Stimulated activated CD8-positive, alpha-beta memory T cell treated with anti-CD3 and anti-CD28 coated beads, Interleukin-7, amount 100 ng/mL, for 24 hours (primary cell): ENCODE results near the gene FOXP1.
"Not testable (repeated sequence)": the region's sequence is repeated elsewhere in the genome, so short reads cannot be mapped to it uniquely, and the experiment has no call there.

Experiments
- DNase-seq: peaks from one replicate; pipeline ENCODE4 v3.0.0-alpha.2; 2020; ENCODE audit warnings: low read depth

FOXP1 gene

GRCh38 chr3:71033681-71034220 lies 549.8 kb downstream of the FOXP1 start:
- DNase-seq: no peak

DNA sequence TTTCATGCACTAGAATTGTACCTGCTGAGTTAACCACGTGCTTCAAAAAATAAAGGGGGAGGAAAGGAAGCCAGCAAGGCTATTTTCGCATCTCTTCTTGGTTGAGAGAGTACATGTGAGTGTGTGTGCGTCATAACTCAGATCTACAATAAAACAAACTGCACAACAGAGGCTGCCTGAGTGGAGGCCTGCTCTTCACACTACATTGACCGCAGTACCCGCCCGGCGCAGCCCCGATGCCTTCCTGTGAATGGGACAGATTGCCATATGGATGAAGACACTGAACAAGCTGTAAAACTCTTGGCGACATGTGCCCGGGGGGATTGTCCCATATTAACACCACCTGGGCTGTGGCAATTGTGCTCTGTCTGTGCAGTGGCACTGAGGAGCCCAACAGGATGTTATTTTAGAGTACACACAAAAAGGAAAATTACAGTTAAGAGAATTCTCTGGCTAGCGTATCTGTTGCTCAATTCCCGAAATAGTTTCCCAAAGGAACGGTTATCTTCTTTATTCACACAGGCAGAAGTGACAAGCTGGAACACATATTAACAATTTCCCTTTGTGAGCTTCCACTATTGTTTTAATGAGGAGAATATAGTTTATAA lies 551.5 kb downstream of the FOXP1 start:
- DNase-seq: no peak

- no peak for DNase-seq
These were observed 552.3 kb downstream of the FOXP1 start for GRCh38 chr3:71031181-71031580.

DNA sequence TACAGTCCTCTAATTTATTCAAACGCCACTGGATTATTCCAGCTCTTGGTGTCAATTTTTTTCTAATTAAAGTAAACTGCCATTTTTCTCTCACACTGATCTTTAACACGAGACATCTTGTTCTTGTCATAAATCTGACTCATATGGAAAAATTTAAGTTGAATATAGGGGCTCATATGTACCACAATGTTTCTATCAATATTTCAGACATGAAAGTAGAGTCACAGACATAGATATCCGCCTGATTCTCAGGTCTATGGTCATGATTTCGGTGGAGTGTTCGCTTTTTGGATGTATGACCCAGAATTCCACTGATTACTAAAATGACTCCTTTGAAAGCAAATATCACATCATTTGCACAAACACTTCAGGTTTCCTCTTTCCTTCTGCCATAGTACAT lies 552.8 kb downstream of the FOXP1 start:
- no peak for DNase-seq

- no peak for DNase-seq
These were observed 553.8 kb downstream of the FOXP1 start for GRCh38 chr3:71029770-71030169.

DNA sequence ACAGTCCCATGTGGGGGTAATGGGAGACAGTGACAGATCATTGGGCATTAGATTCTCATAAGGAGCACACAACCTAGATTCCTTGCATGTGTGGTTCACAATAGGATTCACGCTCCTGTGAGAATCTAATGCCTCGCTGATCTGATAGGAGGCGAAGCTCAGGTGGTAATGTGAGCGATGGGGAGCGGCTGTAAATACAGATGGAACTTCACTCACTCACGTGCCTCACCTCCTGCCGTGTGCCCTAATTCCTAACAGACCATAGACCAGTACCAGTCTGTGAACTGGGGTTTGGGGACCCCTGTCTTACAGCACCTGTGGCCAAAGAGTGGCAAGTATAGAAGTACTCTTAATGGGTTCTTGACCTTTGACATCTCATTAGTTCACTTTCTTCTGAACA lies 554.7 kb downstream of the FOXP1 start:
- DNase-seq: no peak

DNA sequence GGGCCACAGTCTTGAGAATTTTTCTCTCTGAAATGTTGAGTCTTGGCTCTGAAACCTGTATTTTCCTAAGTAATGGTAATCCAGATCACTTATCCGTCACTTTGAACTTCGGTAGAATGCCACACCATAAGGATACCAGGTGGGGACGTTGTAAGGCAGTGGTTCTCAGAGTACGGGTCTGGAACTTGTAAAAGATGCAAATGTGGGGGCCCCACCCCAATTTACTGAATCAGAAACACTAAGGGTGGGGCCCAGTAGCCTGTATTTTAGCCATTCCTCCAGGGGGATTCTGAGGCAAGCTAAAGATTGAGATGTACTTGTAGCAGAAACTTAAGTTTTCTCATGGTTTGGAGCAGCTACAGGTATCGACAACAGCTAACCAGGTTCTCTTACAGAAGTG lies 555.3 kb downstream of the FOXP1 start:
- DNase-seq: no peak

DNA sequence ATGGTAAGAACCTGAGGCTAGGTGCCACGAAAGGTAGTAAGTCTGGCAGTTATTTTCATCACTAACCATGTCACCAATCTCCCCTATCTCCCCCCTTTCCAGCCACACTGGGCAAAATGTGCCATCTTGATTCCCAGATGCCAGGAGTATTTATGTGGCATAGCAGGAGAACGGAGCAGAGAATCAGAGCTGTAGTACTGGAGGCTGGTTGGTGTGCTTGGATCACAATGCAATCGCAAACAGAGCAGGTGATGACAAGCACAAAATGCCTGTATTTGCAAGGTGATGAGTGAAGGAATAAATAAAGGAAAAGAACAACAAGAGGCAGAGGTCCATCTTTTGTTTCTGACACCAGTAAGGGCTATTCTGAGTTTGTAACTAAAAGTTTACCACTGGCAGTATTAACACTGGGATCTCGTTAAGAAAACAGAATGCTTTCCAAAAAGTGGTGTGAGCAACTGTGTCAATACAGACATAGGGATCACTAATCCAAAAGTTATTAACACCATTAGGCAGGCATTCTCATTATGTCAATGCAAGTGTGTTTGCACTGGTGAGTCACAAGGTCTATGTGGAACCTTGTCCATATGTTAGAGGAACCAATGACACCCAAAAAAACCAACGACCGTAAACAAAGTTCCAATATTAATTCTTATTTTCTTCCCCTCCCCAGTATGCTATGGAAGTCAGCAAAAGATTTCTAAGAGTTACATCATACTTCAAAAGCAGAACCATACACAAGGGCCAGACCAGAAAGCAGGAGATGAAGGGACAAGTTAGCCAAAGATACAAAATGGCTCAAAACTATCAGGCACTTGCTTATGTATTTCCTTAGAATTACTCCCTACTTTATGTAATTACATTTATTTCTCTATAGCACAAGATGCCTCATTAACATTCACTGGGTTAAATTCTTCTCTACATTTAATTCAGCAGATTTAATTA lies 556.6 kb downstream of the FOXP1 start:
- DNase-seq: no peak

- DNase-seq: no peak
These were observed 558.0 kb downstream of the FOXP1 start for GRCh38 chr3:71025516-71025915.

DNA sequence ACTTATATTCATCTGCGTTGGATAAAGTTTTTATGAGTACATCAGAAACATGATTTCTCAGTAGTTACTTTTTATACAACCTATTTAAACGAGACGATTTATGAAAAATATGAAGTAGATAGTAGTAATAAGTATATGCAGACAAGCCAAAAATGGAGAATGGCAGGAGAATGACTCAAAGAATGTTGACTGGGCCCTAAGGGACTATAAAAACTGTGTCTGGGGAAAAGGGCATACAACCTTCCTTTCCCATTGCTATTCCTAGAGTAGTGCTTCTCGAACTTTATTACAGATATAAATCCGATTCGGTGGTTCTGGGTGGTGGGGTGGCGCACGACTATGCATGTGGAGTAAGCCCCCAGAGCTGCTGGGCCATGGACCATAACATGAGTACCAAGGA lies 558.5 kb downstream of the FOXP1 start:
- no peak for DNase-seq

DNA sequence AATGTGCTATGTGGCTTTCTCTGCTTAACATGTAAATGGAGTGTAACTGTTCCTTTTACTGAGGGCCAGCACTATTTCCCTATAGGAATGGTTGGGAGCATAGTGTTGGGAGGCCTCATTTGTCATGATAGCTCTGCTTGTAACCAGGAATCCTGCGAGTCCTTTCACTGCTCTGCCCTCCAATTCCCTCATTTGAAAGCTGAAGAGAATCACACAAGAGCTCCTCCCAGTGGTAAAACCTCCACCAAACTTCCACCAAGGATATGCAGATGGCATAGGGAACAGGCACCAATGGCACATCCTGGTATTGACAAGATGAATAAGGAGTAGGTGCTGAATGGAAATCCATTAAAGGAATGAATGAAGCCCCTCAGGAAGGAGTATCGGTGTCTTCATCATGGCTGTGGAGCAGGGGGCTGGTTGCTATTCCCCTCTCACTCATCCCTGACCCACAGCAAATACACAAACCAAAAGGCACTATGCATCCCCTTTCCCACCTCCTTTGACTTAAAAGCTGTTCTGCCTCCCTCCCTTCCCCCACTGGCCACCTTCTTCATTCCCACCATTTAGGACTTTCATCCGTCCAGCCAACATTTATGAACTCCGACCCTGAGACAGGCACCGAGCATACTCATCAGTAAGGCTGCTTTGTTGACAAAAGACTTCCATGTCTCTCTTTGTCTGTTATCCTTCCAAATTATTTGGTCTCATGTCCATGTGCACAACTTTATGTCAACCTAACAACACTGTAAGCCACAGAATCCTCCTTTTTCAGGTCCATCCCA lies 560.8 kb downstream of the FOXP1 start:
- DNase-seq: no peak

- DNase-seq: no peak
These were observed 564.7 kb downstream of the FOXP1 start for GRCh38 chr3:71018799-71019198.

DNA sequence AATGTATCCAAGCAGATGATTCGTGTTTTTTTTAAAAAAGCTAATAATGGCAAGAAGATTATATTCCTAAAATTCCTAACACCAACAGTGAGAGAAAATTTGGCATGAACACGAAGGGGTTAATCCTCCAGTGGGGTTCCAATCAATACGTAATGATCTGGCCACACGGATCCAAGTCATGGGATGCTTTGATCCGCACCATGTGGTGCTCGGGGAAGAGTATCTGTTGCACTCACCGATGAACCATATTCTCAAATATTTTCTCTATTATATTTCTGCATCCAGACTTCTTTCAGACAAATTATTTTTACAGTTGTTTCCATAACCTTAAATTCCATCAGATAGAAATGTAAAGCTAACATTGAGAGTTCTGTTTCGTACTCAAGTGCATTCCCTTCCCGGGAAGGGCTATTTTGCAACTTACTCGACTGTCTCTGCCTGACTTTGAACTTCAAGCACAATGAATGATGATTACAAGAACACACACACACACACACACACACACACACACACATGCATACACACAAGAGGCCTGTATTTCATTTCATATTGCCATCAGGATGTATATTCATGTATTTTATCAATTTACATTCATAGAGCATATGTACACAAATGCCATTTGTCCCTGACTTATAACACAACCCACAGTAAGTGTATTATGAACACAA lies 567.2 kb downstream of the FOXP1 start:
- DNase-seq: no peak

DNA sequence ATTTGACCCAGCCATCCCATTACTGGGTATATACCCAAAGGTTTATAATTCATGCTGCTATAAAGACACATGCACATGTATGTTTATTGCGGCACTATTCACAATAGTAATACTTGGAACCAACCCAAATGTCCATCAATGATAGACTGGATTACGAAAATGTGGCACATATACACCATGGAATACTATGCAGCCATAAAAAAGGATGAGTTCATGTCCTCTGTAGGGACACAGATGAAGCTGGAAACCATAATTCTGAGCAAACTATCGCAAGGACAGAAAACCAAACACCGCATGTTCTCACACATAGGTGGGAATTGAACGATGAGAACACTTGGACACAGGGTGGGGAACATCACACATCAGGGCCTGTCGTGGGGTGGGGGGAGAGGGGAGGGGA lies 568.9 kb downstream of the FOXP1 start:
- not testable (repeated sequence) for DNase-seq

GRCh38 chr3:71012971-71013370 lies 570.6 kb downstream of the FOXP1 start:
- DNase-seq: no peak

DNA sequence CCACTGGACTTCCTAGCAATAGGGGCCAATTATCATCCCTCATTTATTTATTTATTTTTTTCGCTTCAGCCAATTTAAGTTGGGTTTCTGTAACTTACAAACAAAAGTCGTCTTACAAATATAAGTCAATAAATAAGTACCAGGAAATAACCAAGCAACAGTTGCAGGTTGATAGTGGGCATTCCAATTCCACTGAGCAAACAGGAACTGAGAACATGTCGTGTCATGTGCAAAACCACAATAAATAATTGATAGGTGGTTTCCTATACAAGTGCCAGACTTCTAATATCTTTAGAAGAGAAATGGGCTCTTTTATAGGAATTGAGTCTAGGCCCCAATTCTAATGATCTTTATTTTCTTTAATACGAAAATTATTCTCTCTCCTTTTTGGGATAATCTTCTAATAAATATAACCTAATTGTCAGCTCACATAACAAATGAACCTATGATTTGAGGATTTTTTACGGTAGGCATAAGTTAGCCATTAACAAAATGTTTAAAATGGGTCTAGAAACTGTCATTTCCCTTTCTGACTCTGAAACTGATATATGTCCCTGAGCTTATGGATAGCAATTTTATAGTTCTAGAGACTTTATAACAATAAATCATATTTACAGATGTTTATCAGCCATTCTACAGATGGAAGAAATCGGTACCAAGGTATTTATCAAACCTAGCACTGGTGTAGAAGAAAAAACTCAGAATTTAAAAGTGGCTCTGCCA lies 571.8 kb downstream of the FOXP1 start:
- DNase-seq: no peak

- peak; percentile 47 for DNase-seq
These were observed 572.6 kb downstream of the FOXP1 start for GRCh38 chr3:71010726-71011455.

DNA sequence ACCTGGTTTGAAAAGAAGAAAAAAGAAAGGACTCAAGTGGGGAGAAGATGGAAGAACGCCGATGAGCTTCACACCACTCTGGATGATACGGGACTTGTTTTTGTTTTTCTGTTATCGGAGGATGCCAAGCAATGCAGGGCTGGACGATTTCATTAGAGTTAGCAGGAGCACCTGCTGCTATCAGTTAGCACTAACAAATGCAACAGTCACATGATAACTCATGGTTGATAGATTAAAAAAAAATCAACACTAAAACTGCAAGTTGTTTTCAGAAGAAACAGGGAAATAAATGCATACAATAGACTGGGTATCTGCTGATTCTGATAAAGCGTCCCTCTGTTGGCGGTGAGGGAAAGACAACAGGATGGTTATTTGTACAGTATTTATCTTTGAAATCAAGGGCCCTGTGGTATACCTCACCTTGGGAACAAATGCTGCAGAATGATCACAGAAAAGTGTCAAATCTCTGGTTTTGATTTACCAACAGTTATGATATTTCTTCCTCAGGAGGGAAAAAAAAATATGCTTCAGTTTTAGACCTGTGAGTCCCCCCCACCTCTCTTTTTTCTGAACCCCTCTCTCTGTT lies 575.1 kb downstream of the FOXP1 start:
- no peak for DNase-seq

DNA sequence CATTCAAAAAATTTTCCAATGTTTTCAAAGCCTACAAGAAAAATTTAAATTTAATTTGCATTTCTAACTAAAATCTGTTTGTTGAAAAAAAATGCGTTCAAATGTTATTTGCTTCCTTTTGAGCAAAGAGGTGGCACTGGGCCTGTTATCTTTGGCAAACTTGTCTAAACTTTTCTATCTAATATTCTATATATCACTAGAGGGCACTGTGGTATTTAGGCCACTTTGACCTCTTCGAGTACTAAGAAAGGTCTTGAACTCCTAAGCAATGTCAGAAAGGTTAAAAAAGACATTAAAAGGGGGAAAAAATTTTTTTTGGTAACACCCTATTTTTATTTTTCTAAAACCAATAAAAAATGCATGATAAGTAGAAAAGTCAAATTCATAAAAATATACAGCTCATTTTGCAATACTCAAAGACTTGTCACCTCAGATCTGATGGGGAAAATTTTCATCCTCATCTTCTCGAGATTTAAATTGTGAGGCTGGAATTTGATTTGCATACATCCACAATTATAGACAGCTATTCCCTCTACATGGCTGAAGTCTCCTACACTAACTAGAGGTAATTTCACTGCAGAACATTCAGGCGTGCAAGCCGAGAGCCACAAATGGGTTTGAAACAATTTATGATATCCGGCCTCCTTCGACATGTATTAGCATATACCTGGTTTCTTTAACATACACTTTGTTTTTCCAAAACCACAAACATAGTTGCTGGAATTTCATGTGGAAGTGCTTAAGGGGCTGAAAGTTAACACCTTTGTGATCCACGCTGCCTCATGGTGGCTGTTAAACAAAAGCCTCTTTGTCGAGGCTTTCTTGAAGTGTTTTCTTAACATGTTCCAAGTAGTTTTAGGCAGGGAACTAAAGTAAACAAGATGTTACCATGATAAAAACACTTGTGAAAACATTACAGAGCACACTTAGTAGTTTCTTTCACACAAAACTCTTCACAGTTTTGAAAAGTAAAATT lies 576.4 kb downstream of the FOXP1 start:
- DNase-seq: no peak
